Hippocampal formation (tissue), 2 donors: ENCODE results near the gene ANKRD53.

ENCODE experiments used
- DNase-seq, 2 donors: peaks; one replicate each; lab custom pipeline; 2025; lab: John Stamatoyannopoulos, UW

Gene ANKRD53

GRCh38 chr2:70944111-70944690 is 34.2 kb upstream of the ANKRD53 start:
- no peak for DNase-seq

GRCh38 chr2:70946832-70947442 is 31.5 kb upstream of the ANKRD53 start:
- peak; percentile 17 to 18 for DNase-seq

GRCh38 chr2:70947556-70948184 is 30.8 kb upstream of the ANKRD53 start:
- no peak for DNase-seq

GRCh38 chr2:70948337-70949003 is 30.0 kb upstream of the ANKRD53 start:
- peak; percentile 1 to 52 for DNase-seq

- no peak for DNase-seq
These were observed 29.3 kb upstream of the ANKRD53 start for GRCh38 chr2:70949086-70949485.

- no peak for DNase-seq
These were observed 23.5 kb upstream of the ANKRD53 start for GRCh38 chr2:70954886-70955285.

- DNase-seq = no peak
These were observed 22.3 kb upstream of the ANKRD53 start for GRCh38 chr2:70956141-70956540.

- no peak for DNase-seq
These were observed 20.6 kb upstream of the ANKRD53 start for GRCh38 chr2:70957798-70958197.

- DNase-seq = no peak
These were observed 19.7 kb upstream of the ANKRD53 start for GRCh38 chr2:70958759-70959158.

- DNase-seq = no peak
These were observed 19.1 kb upstream of the ANKRD53 start for GRCh38 chr2:70959271-70959761.

- DNase-seq = no peak
These were observed 18.3 kb upstream of the ANKRD53 start for GRCh38 chr2:70959851-70960832.

- DNase-seq = no peak
These were observed 17.4 kb upstream of the ANKRD53 start for GRCh38 chr2:70960833-70961647.

- no peak for DNase-seq
These were observed 16.8 kb upstream of the ANKRD53 start for GRCh38 chr2:70961648-70961994.

GRCh38 chr2:70962211-70962884 is 16.1 kb upstream of the ANKRD53 start:
- no peak for DNase-seq

GRCh38 chr2:70962885-70963878 is 15.2 kb upstream of the ANKRD53 start:
- DNase-seq = no peak

GRCh38 chr2:70964133-70964532 is 14.3 kb upstream of the ANKRD53 start:
- DNase-seq = no peak

GRCh38 chr2:70964596-70965386 is 13.6 kb upstream of the ANKRD53 start:
- peak in 1 of 2 donors; percentile 33 for DNase-seq

GRCh38 chr2:70965506-70965905 is 12.9 kb upstream of the ANKRD53 start:
- DNase-seq = no peak
